Measurements from ENCODE around the gene PPAN.

DNA sequence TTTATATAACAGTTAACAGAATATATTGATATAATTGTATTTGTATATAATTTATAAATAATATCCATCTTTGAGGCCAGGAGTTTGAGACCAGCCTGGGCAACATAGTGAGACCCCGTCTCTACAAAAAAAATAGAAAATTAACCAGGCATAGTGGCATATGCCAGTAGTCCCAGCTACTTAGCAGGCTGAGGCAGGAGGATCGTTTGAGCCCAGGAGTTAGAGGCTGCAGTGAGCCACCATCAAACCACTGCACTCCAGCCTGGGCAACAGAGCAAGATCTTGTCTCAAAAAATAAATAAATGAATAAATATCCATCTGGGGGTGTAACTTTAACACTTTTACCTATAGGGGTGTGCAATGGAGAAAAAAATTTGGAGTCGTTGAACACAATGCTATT, 21.4 kb upstream of the PPAN start:
- TF ChIP-seq ZNF384 (IDR thresholded peaks at IDR 0.05) = no peak
- TF ChIP-seq, protein P1, sequence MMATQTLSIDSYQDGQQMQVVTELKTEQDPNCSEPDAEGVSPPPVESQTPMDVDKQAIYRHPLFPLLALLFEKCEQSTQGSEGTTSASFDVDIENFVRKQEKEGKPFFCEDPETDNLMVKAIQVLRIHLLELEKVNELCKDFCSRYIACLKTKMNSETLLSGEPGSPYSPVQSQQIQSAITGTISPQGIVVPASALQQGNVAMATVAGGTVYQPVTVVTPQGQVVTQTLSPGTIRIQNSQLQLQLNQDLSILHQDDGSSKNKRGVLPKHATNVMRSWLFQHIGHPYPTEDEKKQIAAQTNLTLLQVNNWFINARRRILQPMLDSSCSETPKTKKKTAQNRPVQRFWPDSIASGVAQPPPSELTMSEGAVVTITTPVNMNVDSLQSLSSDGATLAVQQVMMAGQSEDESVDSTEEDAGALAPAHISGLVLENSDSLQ (IDR thresholded peaks at IDR 0.05) = no peak
- TF ChIP-seq CTBP1 (IDR thresholded peaks at IDR 0.05; ENCODE audit: borderline replicate concordance) = no peak
- no peak for TF ChIP-seq BHLHE40 (IDR thresholded peaks at IDR 0.05; ENCODE audit: borderline replicate concordance)
- TF ChIP-seq SP1 (IDR thresholded peaks at IDR 0.05) = no peak
- no peak for TF ChIP-seq FOXK2 (IDR thresholded peaks at IDR 0.05)
- no peak for TF ChIP-seq FOXM1 (IDR thresholded peaks at IDR 0.05; ENCODE audit: borderline replicate concordance)
- no peak for TF ChIP-seq SUZ12 (IDR thresholded peaks at IDR 0.05)
- TF ChIP-seq TARDBP (IDR thresholded peaks at IDR 0.05) = no peak
- TF ChIP-seq ARNT (IDR thresholded peaks at IDR 0.05) = no peak
- TF ChIP-seq FOXA1 (IDR thresholded peaks at IDR 0.05) = no peak
